Measurements from ENCODE around the gene TSPAN18.
A peak's percentile ranks its signal among the peaks of the same experiment; 100 is the strongest.

Gene TSPAN18

DNA sequence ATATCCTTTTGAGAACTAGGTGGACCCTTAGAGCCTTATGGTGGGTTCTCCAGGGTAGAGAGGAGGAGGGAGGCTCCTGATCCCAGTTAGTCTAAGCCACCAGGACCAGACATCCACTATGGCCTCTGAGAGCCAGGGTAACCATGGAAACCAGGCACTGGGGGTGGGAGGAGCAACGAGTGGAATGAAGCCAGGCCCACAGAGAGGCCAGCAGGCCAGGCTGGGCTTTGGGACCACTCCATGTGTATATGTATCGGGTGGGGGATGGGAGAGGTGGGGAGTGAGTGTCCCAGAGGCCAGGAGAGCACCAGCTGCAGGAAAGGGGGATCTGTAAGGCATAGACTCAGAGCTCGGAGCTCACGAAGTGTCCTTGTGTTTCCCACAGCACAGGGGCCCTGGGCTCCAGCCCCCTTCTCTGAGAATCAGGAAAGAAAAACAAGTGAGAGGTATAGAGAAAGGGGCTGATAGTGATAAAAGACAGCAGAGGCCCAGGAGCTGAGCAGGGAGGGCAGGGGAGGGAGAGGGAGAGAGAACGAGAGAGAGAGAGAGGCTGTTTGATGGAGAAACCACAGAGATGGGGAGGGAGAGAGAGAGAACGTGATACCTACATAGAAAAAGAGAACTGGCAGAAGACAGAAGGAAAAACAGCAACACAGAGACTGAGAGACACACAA lies 15.5 kb upstream of the TSPAN18 start:
- ATAC-seq = no peak

DNA sequence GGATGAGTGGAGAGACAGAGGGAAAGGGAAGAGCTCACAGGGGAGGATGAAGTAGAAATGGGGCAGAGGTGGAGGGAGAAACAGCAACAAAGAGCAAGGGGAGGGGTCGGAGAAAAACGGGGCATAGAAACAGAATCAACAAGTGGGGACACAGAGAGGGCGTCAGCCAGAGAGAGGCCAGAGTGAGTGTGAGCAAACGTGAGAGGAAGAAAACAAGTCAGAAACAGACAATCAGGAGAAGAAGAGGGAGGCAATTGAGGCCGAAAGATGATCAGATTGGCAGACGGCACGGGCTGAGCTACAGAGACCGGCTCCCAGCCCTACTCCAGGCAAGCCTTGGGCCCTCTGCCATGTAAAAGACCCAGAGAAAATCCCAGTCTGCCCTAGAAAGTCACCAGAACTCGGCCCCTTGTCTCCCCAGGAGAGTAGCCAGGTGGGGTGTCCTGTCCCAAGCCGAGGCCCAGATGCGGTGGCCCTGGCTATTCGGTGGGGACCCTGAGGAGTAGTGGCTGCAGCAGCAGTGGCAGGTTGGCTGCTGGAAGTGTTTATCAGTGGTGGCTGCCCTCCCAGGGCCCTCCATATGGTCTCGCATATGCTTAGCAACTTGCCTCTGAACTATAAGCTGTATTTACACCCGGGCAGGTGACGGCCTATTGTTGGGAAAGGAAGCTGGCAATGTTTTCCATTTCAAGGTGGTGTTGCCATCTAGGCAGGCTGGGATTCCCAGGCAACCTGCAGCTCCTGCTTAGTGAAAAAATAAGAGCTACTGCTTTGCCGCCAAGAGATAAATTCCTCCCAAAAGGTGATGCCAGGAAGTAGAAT lies 14.8 kb upstream of the TSPAN18 start:
- ATAC-seq = no peak

DNA sequence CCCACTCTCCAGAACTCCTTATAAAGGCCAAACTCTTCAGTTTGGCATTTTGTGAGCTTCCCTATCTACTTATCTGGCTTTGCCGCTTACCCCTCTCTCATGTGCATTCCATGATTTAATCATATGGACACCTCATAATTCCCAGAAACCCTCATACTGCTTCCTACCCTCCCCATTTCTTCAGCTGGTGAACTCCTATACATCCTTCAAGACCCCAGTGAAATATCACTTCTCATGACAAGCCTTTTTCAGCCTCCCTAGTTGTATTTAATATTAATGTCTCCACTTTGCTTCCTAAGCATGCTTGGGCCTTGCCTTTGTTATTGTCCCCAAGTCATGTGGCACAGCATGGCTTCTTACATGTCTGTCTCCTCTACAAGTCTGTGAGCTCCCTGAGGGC lies 13.7 kb upstream of the TSPAN18 start:
- no peak for ATAC-seq

DNA sequence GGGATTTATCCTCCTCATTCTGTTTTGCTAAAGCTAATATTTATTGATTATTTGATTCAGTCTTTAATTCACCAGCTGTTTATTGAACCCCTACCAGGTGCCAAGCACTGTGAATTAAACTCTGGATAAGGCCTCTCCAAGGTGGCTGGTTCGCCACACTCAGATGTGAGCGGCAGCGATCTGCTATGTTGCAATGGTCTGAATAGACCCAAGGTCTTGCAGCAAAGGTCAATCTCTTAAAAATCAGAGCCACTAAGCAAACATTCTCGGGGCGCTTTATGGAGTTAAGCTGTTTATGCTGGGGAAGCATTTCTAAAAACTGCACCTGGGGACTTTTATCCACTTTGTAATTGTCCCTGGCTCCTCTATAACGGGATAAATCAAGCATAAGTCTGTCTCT lies 10.5 kb upstream of the TSPAN18 start:
- ATAC-seq = no peak

DNA sequence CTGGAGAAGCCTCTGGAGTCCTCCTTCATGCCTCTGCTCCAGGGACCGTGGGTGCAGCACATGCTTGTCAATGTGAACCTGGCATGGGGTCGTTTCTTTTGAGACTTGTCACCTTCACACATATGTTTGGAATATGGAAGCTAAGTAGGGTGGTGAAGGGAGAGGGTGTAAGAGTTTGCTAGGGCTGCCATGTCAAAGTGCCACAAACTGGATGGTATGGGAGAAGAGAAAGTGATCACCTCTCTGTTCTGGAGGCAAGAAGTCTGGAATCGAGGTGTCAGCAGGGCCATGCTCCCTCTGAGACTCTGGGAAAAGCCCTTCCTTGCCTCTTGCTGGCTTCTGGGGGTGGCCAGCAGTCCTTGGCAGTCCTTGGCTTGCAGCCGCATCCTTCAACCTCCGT lies 8.7 kb upstream of the TSPAN18 start:
- no peak for ATAC-seq

DNA sequence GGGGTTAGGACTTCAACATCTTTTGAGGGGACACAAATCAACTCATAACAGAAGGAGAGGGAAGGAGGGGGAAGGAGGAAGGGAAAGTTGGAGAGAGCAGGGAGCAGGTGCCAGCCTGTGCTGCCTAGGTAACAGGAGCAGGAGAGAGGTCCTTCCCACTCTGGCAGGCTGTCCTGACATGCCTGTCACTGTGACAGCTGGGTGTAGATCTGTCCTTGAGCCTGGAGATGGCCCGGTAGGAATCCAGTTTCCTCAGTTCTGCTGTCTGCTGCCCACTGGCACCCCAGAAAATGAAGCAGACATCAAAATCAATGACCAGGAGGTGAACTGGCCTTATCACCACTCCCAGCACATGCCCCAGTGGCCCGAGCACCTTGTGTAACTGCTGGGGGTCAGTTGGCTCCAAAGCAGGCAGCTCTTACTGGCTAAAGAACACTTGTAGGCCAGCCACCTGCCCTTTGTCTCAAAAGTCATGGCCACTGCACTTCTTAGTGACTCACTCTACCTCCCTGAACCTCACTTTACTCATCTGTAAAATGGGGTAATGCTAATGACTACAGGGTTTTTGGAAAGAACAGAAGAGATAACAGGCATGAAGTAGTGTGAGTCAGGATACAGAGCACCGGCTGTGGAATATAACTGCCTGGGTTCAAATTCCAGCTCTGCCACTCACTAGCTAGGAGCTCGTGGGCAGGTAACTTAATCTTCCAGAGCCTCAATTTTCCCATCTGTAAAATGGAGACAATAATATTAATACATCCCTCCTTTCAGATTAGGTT lies 8.0 kb upstream of the TSPAN18 start:
- ATAC-seq = no peak

DNA sequence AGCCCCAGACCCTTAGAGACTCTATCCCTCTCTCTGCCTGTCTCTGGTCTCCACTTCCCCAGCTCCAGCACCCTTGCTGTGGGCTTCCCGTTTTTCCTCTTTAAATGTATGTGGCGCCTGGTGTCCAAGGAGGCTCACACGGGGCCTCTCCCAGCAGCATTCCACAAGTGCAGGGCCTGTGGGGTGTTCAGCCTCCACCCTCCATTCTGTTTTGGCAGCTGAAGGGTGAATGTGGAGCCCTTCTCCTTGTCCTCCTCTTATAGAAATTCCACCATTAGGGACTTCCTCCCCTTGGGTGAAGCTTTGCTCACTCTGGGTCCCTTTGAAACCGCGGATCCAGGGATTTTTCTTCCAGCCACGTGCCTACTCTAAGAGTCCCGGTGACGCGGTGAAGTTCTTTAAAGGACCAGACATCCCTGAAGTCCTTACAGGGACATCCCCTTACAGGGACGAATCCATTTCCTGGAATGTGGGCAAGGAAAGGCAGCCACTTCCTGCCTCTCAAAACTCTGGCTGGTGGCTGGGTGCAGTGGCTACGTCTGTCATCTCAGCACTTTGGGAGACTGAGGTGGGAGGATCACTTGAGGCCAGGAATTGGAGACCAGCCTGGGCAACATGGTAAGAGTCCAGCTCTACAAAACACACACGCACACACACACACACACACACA lies 1.6 kb upstream of the TSPAN18 start:
- no peak for ATAC-seq

DNA sequence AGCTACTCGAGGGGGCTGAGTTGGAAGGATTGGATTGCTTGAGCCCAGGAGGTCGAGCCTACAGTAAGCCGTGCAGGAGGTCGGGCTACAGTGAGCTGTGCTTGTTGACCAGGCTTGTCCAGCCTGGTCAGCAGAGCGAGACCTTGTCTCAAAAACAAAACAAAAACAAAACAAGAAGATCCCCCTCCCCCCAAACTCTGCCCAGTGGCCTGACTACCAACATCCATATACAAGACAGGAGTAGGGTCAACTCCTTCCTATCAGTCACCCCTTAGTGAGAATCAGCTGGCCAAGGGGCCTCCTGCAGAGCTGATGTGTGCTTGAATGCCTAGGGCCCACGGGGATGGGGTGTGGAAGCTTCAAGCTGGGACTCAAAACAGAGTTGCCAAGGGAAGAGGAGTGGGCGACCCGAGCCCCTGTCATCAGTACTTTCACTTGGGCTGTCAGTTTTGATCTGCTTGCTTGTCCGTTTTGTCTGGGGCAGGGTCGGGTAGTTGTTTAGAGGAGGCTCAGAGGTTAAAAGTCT lies 942 bp upstream of the TSPAN18 start:
- ATAC-seq = peak in 1 of 2 donors; percentile 3

DNA sequence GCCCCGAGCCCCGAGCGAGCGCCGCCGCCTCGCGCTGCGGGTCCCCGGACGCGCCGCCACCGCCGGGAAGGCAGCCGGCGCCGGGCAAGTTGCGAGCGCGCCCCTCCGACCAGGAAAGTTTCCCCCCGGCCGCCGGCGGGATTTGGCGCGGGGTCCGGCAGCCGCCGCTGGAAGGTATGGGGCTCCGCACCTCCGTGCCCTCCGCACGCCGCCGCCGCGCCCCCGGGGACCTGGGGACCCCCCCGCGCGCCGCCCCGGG lies 281 bp downstream of the TSPAN18 start:
- ATAC-seq = no peak

DNA sequence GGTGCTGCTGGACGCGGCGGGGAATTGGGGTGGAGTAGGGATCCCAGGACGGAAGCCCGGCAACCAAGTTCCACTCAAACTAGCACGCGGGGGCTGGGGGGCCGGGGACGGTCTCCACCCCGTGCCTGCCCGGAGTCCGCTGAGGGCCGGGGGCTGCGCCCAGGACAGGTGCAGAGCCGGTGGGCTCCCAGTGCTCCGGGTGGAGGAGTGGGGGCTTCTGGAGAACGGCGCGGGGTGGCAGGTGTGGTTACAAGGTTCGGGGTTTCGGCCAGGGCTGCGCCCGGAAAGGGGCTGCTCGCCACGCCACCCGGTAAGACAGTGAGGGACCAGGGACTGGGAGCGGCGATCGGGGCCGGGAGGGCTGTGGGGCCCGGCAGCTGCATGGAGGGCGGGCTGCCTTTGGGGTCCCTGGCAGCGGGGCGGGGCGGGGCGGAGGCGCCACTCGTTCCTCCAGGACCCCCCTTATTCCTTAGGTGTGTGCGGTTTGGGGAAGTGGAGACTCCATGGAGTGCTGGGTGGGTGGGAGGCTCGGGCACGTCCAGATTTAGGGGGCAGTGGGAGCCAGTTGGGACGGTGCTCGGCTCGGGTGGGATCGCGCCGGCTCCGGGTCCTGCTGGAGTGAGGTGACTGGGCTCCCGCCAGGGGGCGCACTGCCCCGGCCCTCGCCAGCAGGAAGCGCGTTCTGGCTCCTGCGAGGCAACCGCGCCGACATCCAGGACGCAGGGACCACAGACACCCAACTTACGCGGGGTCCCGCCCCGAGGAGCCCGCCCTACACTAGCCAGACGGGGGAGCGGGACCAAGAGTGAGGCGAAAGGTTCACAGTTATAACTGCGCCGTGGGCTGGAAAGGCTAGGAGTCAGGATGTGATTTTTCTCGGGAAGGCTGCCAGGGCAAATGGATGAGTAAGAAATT lies 868 bp downstream of the TSPAN18 start:
- peak; percentile 80 to 85 for ATAC-seq

DNA sequence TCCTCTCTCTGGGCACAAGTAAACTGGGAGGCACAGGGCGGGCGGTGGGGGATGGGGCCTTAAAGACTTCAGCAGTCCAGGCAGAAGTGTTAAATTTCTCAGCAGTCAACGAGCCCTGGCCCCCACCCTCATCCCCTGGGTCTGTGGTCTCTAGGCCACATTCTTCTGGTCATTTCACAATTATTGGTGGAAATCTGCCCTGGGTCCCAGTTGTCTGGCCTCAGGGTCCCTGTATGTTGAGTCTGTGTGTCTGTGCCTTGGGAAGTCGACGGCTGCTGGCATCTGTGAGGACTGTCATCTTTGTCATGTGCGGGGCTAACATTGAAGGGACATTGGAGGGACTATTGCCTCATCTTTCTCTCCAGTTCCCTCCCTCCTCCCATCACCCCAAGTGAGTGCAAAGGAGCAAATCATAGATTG lies 1.7 kb downstream of the TSPAN18 start:
- ATAC-seq = no peak

DNA sequence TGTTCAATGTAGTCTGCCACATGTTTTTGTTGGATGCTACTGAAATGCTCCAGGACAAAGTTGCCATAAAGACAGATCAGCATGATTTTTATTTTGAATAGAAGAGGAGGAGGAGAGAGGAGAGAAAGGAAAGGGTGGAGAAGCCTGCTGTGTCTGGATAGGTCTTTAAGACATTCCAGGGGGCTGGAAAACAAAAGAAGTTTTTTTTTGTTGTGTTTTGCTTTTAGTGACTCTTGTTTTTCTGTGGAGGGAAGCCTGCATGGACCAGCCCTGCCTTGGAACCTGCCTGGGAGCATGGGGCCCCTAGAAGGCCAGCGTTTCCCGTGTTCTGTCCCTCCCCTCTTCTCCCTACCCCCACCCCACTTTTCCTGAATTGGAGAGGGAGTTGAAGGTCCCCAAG lies 2.3 kb downstream of the TSPAN18 start:
- no peak for ATAC-seq

DNA sequence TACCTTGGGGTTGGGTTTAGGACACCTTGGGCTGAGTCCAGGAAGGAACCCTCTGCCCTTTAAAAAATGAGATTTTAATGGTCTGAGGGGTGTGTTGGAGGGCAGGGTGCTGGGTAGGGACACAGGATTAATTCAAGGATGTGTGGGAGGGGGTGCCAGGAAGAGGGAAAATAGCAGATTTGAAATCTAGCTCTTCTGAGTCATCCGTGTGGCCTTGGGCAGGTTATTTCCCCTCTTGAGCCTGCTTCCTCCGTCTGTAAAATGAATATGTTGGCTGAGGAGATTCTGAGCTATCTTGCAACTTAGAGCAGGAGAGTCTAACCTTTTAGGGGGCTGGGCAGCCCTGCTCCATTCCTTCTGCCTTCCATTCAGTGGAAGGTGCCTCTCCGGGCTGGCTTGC lies 3.0 kb downstream of the TSPAN18 start:
- no peak for ATAC-seq

DNA sequence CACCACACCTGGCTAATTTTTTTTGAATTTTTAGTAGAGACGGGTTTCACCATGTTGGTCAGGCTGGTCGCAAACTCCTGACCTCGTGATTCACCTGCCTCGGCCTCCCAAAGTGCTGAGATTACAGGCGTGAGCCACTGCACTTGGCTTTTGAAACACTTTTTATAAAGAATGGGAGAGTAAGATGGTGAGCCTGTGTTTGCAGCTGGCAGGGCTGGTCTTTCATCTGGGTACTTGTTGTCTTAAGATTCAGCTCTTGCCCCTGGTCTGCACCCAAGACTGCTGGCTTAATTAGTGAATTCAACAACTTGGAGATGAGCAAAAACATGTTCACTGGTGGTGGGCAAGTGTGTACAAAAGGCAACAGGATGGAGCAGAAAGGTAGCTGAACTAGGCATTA lies 4.0 kb downstream of the TSPAN18 start:
- ATAC-seq = no peak

DNA sequence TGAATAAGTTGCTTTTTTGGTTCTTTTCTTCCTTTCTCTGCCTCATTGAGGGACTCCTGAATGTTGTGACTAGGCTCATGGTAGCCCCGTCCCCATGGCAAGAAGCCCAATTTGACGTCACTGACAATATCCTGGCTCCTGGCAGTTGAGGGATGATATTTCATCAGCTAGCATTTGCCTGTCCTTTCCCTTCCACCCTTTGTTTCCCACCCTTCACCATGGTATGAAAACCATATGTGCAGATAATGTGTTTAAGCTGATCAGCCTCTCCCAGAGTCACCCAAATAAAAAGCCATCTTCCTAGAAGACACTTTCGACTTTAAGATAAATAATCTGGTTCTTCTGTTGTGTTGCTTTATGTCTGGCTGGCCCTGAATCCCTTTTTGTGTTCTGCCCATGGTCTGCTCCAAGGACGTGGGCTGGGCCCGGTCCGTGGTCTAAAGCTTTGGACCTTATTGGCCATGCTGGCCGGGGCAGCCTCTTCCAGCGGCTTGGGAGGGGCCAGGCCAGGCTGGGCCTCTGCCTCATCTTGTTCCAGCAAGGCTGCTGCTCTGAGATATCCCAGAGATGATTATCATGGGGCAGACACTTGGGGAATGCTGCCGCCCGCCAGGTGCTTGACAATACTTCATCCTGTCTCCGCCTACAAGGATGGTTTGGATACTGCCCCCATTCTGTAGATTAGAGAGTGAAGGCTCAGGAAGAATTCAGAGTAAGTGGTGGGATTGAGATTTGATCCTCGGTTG lies 5.1 kb downstream of the TSPAN18 start:
- ATAC-seq = no peak

DNA sequence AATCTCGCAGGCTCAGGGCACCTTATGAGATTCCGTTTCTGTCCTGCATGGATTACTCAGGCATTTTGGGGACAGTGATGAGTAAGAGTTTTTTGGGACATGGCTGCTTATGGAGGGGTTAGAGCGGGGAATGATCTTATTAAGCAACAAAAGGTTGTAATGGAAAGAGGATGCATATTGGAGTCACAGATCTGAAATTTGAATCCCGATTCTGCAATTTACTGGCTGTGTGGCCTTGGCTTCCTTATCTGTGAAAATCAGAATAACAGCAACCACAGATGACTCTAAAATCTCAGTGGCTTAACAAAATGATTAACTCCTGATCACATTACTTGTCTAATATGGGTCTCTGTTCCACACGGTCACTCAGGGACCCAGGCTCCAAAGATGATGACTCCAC lies 5.8 kb downstream of the TSPAN18 start:
- no peak for ATAC-seq

DNA sequence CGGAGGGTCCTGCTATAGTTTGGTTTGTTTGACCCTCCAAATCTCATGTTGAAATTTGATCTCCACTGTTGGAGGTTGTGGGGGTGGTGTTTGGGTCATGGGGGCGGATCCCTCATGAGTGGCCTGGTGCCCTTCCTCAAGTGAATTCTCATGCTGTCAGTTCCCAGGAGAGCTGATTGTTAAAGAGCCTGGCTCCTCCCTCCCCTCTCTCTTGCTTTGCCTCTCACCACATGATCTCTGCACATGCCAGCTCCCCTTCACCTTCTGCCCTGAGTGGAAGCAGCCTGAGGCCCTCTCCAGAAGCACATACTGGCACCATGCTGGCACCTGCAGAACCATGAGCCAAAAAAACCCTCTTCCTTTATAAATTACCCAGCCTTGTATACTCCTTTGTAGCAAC lies 7.1 kb downstream of the TSPAN18 start:
- ATAC-seq = no peak

DNA sequence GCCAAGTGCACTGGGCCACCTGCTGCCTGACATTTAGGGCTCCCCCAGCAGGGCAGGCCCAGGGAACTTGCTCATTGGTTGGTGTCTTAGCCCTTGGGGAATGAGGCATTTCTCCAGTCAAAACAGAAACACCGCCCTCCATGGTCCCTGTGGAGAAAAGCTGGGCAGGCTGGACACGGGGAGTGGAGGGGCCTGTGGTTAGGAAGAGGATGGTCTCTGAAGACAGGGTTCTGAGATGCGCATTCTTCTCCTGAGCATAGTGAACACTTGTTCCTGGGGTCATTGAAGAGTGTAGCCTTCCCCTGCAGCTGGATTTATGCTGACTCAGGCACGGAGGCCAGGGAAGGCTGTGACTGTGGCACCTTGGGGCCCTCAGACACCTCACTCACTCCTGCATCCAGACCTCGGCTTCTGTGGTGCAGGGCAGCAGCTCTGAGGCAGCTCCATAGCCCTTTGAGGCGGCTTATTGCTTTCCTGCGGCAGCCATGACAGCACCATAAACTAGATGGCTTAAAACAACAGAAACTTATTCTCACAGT lies 8.2 kb downstream of the TSPAN18 start:
- ATAC-seq = no peak

DNA sequence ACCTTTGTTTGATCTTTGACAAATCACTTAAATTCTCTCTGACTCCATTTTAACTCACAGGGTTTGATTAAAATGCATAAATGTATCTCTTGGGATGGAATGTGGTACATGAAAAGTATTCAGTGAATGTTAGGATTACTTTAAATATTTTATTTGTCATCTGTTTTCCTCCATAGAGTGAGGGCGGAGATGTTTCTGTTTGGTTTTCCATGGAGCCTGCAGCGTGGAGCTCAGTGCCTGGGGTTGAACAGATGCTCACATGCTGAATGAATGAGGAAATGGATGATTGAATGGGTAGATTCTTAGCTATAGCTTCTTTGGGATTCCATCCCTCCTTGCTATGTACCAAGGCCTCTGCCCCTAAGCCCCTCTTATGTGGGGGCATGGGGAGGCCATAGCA lies 10.0 kb downstream of the TSPAN18 start:
- ATAC-seq = no peak

DNA sequence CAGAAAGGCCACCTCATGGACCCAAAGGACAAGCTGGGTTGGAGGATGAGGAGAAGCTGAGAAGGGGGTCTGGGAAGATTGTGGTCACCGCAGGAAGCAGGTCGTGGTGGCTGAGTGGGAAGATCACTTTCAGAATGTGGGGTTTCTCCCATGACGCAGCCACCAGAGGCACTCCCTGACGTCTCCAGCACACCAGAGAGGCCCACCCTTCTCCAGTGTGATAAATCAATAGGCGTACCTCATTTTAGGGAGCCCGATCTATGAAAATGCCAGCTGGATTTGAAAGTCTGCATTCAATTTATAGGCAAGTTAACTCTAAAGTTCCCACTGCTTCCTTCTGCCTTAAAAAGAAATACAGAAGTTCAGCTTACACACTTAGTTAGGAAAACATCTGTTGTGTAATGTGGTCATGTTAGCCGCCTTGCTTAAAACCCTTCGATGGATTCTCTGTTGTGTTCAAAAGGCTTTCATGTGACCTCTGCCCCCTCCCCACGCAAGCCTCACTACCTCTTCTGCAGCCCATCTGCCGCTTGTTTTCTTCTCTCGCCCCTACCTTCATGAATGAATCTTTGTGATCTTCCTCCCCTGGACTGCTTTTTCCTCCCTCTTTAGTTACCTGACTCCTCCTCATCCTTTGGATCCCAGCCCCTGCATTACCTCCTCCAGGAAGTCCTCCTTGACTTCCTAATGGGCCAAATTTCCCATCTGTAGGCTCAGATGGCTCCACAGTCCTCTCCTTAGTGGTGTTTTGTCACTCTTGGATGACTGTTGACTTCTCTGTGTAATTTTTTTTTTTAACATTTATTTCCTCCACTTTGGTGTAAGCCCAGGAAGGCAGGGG lies 10.7 kb downstream of the TSPAN18 start:
- ATAC-seq = no peak
